NCI-H1048 (cell line): ENCODE data around the gene EFL1.
A peak's percentile ranks its signal among the peaks of the same experiment; 100 is the strongest.

Experiments
- DNase-seq: peaks from one replicate; lab custom pipeline; 2025; lab: John Stamatoyannopoulos, UW

The EFL1 gene

GRCh38 chr15:82159922-82160321 is 102.6 kb downstream of the EFL1 start:
- no peak for DNase-seq

GRCh38 chr15:82158811-82159210 is 103.7 kb downstream of the EFL1 start:
- peak; percentile 33 for DNase-seq

GRCh38 chr15:82150645-82151044 is 111.9 kb downstream of the EFL1 start:
- DNase-seq = no peak

GRCh38 chr15:82146990-82147461 is 115.5 kb downstream of the EFL1 start:
- no peak for DNase-seq

GRCh38 chr15:82146576-82146975 is 116.0 kb downstream of the EFL1 start:
- DNase-seq = no peak

GRCh38 chr15:82143390-82144385 is 118.8 kb downstream of the EFL1 start:
- DNase-seq = no peak

- DNase-seq = peak; percentile 21
These were observed 121.6 kb downstream of the EFL1 start for GRCh38 chr15:82140886-82141285.

GRCh38 chr15:82139823-82140268 is 122.7 kb downstream of the EFL1 start:
- DNase-seq = no peak

- DNase-seq = no peak
These were observed 124.2 kb downstream of the EFL1 start for GRCh38 chr15:82138306-82138705.

GRCh38 chr15:82137261-82137660 is 125.3 kb downstream of the EFL1 start:
- no peak for DNase-seq

GRCh38 chr15:82136120-82136519 is 126.4 kb downstream of the EFL1 start:
- no peak for DNase-seq

GRCh38 chr15:82135638-82136037 is 126.9 kb downstream of the EFL1 start:
- no peak for DNase-seq

- no peak for DNase-seq
These were observed 128.1 kb downstream of the EFL1 start for GRCh38 chr15:82134461-82134860.

GRCh38 chr15:82133251-82133650 is 129.3 kb downstream of the EFL1 start:
- DNase-seq = no peak

- DNase-seq = no peak
These were observed 129.8 kb downstream of the EFL1 start for GRCh38 chr15:82132742-82133141.

GRCh38 chr15:82132096-82132495 is 130.4 kb downstream of the EFL1 start:
- no peak for DNase-seq

- DNase-seq = no peak
These were observed 132.3 kb downstream of the EFL1 start for GRCh38 chr15:82130248-82130647.

- DNase-seq = no peak
These were observed 132.8 kb downstream of the EFL1 start for GRCh38 chr15:82129761-82130160.

- no peak for DNase-seq
These were observed 133.3 kb downstream of the EFL1 start for GRCh38 chr15:82129149-82129692.

- DNase-seq = no peak
These were observed 134.0 kb downstream of the EFL1 start for GRCh38 chr15:82128401-82129148.

- no peak for DNase-seq
These were observed 135.0 kb downstream of the EFL1 start for GRCh38 chr15:82127581-82127980.

- DNase-seq = no peak
These were observed 136.2 kb downstream of the EFL1 start for GRCh38 chr15:82126346-82126745.
